Stimulated activated CD8-positive, alpha-beta memory T cell treated with anti-CD3 and anti-CD28 coated beads, Interleukin-4, amount 100 ng/mL, for 1 hour (primary cell): ENCODE measurements around the gene DYDC2.

Source experiments
- DNase-seq, 2 donors: peaks; one replicate each; pipeline ENCODE4 v3.0.0-alpha.2; 2020; ENCODE audit warnings: low read depth in 2 of 2, low spot score in 1 of 2

DYDC2 gene

DNA sequence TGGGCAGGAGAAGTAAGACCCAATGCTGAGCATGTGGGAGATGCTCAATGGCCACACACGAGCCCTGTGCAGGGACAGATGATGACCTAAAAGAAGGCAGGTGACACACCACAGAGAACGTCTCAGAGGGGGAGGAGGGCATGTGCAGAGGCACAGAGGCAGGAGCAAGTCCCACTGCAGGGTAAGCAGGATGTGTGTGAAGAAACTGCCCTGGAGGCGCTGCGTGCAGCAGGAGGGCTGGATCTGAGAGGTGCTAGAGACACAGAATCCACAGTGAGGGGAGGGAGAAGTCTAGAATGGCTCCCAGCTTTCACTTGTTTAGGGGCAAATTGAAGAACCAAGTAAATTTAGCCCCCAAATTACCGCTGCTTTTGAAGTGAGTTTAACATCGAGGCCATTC is 14.9 kb downstream of the DYDC2 start:
- no peak for DNase-seq

DNA sequence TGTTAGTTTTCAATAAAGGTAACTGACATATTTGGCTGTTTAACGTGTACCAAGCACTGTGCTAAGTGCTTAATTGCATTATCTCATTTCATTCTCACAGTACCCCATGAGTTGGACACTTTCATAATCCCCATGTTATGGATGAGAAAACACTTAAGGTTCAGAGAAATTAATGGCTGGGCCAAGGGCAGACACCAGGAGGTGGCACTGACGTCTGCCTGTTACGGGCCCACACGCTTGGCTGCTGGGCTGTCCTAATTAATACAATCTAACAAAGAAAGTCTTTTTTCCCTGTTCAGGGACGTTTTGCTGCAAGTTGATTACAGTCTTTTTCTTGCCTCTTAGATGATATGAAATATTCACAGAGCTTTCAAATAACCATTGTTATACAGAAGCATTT is 16.1 kb downstream of the DYDC2 start:
- no peak for DNase-seq

DNA sequence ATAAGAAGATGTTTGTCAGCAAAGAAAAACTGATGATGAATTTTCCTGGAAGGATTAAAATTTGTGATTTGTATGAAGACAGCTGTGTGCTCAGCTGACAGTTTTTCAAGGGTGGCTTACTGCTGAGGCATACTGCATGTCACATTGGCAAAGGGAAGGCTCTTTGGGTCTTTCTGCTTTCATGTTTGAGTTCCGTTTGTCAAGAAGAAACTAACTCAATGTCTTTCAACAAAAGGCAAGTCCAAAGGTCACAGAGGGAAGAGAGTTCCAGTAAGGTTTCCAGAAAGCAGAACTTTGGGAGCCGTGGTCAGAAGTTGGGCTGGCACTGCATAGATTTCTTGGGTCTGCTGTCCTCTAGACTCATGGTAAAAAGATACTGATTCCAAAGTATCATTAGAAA is 16.9 kb downstream of the DYDC2 start:
- DNase-seq, result no peak

DNA sequence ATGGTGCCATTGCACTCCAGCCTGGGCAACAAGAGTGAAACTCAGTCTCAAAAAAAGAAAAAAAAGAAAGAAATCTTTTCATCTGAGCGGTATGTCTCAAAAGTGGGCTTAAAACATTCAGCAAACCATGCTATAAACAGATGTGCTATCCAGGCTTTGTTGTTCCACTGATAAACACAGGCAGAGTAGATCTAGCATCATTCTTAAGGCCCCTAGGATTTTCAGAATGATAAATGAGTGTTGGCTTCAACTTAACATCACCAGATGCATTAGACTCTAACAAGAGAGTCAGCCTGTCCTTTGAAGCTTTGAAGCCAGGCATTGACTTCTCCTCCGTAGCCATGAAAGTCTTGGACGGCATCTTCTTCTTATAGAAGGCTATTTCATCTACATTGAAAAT is 23.1 kb downstream of the DYDC2 start:
- DNase-seq, result no peak

DNA sequence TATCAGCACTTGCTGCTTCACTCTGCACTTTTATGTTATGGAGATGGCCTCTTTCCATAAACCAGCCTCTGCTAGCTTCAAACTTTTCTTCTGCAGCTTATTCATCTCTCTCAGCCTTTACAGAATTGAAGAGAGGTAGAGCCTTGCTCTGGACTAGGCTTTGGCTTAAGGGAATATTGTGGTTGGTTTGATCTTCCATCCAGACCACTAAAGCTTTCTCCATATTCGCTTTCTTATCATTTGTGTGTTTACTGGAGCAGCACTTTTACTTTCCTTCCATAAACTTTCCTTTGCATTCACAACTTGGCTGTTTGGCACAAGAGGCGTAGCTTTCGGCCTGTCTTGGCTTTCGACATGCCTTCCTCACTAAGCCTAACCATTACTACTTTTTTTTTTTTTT is 23.6 kb downstream of the DYDC2 start:
- no peak for DNase-seq

DNA sequence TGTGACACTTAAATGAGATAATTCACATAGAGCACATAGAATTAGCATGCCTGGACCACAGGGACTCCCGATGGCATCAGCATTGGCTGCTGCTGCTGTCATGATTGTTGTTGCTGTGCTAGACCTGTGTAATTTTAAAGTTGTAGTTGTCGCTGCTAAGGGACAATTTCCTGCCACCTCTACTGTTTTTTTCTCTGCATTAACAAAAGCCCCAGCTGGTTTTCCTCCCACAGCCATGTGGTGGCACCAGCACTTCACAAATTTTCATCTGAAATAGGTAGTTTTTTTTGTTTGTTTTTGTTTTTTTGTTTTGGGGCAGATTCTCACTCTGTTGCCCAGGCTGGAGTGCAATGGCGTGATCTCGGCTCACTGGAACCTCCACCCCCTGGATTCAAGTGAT is 26.4 kb downstream of the DYDC2 start:
- DNase-seq, result no peak

DNA sequence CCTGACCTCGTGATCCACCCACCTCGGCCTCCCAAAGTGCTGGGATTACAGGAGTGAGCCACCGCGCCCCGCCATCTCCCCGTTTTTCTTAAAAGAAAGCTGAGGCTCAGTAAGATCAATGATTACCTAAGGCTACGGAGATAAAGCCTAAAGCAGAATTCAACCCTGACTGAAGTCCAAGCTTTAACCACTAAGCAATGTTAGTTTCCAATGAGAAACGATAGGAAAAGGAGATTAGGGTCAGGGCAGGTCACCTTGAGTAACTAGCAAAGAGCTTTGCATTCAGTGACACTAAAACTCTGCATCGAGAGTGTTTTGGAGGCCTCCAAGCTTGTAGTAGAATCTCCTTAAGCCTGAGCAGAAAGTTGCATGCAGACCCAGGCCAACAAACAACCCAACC is 34.2 kb downstream of the DYDC2 start:
- no peak for DNase-seq

DNA sequence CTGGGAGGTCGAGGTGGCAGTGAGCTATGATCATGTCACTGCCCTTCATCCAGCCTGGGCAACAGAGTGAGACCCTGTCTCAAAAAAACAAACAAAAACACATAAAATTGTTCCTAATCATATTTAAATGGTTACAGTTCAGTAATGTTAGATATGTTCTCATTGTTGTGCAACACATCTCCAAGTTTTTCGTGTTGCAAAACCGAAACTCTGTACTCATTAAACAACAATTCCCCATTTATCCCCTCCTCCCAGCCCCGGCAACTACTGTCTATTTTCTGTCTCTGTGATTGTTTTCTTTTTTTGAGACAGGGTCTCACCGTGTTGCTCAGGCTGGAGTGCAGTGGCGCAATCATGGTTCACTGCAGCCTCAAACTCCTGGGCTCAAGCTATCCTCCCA is 35.7 kb downstream of the DYDC2 start:
- no peak for DNase-seq

DNA sequence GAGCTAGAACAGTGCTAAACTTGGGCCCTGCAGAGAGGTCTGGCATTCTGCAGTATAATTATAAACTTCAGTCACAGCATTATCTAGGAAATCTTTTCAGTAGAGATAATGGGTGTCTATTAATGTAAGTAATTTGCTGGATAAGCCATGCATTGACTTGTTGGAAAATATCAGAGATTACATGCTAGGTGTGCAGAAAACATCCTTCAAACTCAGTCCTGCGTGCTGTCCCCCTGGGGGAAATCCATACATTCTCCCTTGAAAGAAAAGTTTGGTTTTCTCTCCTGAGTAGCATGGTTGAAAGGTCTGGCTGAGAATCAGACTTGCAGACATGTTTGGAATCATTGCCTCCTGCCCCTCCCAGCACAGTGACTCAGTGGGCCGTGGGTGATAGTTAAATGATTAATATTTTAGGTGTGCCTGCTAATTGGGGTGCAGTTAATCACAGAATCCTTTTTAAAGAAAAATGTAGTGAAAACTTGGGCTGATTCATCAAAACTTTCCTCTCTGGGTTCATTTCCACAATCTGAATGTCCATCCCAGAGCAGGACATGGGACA is 37.9 kb downstream of the DYDC2 start:
- no peak for DNase-seq

DNA sequence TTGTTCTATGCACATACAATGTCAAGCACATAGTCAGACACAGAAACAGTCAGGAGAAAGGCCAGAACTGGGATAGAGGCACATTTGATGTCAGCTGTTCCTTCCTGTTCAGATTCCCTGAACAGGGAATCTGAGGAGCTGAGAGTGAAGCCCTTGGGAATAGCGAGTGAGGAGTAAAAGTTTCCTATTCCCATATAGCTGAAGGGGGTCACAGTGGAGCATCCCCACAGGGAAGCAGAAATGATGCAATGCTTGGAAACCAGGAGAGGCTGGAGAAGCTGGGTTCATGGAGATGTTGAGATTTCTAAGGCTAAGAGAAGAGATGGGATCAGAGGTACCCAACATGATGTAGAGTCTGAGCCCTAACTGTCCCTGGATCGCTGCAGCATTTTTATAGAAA is 40.4 kb downstream of the DYDC2 start:
- DNase-seq, result no peak

DNA sequence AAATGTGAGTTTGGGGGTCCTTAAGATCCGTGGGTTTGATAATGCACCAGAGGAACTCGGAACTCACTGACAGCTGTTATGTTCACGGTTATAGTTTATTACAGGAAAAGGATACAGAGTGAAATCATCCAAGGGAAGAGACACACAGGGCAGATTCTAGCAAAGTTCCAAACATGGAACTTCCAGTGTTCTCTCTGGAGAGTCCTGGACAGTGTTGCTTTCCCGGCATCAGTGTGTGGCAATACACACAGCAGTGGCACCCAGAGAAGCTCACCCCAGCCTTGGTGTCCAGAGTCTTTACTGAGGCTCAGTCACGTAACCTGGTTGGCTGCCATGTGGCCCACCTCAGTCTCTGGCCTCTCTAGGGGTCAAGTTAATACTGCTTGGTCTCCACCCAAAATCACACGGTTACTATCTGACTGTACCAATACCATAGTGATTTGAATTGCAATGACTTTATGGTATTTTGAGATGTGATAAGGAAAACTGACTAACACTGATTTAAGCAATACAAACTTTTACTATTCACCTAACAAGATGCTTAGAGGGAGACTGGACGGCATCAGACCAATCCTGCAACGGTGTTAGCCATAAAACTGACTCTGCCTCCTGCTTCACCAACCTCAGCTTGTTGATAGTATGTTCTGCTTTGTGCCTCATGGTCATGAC is 43.7 kb downstream of the DYDC2 start:
- DNase-seq, result no peak

DNA sequence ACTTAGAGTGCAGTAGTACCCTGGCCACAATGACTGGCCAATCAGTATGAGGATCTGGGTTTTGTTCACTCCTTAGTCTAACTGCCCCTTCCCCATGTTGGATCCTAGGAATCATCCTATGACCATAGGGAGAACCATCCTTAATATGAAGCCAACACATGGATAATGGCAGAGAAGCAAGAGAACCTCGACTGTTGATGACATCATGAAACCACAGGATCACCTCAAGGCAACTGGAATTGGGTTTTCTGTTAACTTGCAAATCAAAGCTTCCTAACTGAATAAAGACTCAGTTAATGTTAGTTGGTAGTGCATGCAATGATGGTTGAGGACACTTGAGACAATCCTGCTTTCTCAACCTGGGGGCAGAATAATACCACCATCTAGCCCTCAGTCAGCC is 48.5 kb downstream of the DYDC2 start:
- DNase-seq, result no peak

DNA sequence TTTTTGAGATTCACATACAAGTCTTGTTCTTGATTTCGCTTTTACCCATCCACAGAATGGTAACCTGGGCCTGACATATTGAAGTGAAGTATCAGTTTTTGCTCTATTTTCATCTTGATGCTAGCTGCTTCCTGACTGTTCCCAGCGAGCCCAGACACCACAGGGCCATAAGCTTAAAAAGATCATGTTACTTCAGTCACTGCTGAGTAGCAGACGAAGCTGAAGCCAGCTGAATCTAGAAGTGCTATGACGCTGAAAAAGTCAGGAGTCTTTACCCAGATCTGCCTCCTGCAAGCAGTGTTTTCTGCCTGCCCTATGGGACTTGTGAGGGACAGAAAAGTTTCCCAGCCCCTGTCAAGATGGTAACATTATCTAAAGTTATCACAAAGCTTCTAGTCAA is 49.0 kb downstream of the DYDC2 start:
- no peak for DNase-seq

DNA sequence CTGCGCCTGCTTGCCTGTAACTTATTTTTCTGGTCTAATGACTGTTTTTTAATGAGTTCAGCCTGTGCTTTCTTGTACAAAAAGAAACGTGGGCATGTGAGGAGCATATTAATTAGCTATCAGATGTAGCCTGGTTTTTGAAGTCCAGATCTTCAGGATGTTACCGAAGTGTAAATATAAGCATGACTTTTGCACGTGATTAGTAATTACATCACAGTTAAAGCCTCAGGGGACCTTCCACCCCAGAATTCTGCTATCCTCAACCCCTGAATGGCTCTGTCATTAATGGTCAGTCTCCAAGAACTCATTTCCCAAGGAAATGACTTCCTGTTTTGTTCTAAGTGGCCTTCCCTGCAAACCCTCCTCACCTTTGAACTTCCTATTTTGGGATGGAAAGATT is 49.6 kb downstream of the DYDC2 start:
- no peak for DNase-seq

DNA sequence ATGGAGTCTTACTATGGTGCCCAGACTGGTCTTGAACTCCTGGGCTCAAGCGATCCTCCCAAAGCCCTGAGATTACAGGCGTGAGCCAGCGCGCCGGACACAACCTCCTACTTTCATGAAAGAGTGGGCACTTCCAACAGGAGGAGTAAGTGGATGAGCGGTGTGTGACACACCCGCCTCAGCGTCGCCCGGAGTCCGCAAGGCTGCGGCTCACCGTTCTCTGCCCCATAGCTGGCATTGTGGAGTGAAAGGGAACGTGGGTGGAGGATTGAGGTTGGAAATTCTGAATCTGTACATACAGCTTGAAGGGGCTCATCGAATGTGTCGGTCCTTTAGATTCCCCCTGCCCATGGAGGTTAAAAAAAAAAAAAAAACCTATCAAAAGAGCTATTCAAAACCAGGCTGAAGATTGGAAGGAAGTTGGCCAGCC is 51.2 kb downstream of the DYDC2 start:
- no peak for DNase-seq

DNA sequence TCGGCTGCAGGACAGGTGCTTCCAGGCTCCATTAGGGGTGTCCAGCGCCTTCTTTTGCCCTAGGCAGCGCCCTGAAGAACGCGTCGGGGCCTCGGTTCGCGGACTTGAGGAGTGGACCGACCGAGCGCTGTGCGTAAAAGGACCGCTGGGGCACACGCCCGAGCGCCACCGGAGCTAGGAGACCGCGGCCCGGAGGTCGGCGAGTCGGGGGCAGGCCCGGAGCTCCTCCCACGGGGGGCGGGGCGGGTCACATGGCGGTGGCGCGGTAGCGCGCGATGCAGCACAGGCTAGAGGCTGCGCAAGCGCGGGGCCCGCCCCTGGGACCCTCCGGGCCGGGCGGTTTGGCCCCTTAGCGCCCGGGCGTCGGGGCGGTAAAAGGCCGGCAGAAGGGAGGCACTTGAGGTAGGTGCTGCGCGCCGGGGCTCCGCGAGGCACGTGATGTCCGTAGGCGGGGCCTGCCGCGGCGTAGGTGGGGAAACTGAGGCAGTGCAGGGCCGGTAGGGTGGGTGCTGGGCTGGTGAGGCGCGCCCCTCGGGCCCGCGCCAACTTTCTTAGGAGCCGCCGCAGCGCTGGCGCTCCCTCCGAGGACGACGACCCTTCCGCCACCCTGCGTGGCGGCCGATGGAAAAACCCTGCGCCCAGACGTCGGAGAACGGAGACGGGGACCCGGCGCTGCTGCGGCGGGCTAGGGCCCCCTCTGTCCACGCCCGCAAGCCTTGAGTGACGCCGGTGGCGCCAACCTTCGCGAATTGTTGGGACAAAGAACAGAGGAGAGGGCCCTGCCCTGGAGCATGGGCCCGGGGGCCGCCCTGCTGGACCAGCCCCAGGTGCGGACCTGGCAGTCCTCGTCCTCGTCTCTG is 51.9 kb downstream of the DYDC2 start, which contains the start of gene PRXL2A:
Gene PRXL2A, plus strand, starts transcription at position 310 of the 860 bp plus-strand sequence. CDS start 11,917 bp downstream, outside the sequence.
- DNase-seq, result peak; percentile 50 to 59

DNA sequence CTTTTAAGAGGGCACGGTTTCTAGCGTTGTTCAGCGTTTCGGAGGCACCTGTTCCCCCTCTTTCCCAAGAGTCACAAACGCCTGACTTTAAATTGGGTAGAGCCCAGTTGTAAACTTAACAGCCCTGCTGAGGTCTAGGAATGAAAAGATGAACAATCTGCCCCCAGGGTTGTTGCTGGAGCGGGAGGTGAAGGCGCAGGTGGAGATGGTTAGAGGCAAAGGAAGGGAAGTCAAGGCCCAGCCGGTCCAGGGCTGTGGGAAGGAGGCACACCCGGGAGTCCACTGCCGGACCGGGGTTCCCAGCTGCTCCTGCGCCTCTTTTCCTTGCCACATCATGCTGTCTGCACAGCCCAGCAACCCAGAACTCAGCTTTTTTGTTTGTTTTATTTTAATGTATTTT is 52.5 kb downstream of the DYDC2 start:
- no peak for DNase-seq

DNA sequence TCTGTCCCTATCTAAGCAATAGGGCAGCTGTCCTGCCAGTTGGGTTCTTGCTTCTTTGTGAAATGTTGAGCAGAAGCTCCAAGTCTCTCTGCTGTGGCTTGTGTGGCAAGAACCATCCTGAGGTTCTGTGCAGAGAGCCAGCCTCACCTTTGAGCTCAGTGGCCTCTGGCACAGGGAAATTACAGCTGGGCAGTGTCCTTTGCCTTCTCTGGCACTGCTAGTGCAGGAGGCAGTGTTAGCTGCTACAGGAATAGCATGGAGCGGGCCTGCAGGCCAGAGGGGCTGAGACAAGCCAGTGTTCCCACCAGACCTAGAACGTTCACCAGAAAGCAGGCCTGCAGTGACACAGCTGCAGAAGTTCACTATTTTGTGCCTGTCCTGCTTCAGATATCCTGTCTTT is 53.5 kb downstream of the DYDC2 start:
- no peak for DNase-seq

DNA sequence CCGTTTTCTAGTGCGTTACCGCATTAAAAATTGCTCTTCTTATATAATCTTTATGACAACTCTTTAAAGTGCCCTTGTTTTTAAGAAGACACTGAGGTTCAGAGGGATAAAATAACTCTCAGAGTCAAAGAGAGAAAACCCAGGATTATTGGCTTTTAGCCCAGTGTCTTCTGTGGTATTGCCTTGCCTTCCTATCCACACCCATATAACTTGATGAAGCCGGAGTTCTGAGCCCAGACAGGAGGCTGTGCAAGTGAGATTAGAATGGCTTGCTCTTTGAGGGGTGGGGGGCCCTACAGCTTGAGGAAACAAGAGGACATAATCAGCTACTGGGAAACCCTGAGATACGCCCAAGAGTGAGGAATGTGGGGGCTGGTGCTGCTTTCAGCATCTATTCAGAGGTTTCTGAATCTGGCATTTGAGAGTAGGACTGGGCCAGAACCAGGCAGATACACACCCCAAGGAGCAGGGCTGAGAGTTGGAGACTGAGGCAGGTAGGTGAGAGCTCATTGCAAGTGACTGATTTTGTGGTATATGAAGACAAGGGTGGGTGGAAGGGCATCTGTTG is 54.1 kb downstream of the DYDC2 start:
- DNase-seq, result no peak

DNA sequence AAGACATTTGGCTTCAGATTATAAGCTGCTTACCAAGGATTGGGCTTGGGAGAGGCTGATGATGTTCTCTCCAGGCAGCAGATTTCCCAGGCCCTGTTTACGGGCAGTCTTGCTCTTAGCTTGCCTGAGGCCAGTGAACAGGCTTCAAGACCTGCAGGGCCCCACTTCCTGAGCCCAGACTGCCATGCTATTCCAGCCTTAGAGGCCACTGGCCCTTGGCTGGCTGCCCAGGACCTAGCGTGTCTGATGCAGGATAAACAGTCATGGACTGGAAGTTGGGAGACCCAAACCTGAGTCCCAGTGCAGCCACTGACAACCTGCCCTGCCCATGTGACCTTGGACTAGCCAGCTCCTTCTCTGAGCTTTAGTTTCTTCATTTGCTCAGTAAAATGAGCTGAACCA is 54.7 kb downstream of the DYDC2 start:
- no peak for DNase-seq

DNA sequence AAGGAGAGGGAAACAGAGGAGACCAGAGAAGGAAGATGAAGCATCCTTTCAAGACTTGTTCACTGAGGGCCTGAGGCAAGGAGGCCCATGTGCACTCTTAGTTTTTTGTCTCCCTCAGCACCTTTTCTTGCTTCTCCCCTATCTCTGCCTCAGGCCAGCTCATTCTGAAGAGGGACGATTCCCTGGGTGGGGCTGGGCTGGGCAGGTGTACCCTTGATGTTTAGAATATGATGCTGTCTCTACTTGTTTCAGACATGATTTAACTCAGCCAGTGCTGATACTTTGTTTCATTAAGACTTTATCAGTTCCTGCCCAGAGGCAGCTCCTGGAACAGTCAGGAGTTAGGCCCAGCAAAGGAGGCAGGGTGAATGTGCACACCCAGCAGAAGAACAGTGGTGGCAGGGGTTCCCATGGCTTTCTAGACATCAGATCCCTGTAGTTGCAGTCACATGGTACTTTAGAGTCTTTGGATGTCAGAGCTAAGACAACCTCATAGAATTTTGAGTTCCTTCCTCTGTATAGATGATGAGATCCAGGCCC is 55.2 kb downstream of the DYDC2 start:
- no peak for DNase-seq

DNA sequence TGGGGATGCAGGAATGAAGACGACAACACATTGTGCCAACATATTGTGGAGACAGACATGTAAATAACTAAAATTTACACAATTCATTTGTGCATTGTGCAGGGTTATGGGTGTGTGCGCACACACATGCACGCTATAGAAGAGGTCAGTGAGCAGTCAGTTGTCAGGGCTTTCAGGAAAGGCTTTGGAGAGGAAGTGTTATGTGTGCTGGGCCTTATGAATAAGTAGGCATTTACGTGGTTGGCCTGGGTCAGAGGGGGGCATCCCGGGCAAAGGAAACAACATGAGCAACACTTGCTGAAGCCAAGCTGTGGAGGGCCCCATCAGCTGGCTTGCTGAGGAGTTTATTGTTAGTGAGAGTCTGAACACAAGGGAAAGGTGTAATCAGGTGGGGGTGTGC is 55.9 kb downstream of the DYDC2 start:
- no peak for DNase-seq
